Stimulated activated CD8-positive, alpha-beta memory T cell treated with anti-CD3 and anti-CD28 coated beads, Interleukin-4, amount 100 ng/mL, for 1 hour (primary cell): ENCODE results near the gene MRPS23.

Experiments
- DNase-seq, 2 donors: peaks; one replicate each; pipeline ENCODE4 v3.0.0-alpha.2; 2020; ENCODE audit warnings: low read depth in 2 of 2, low spot score in 1 of 2

The MRPS23 gene

GRCh38 chr17:57803021-57803420, 46.8 kb downstream of the MRPS23 start:
- DNase-seq, result no peak

GRCh38 chr17:57801044-57801711, 48.7 kb downstream of the MRPS23 start:
- DNase-seq, result no peak

GRCh38 chr17:57794841-57795240, 55.0 kb downstream of the MRPS23 start:
- no peak for DNase-seq

GRCh38 chr17:57788725-57789124, 61.1 kb downstream of the MRPS23 start:
- DNase-seq, result no peak

GRCh38 chr17:57785022-57785421, 64.8 kb downstream of the MRPS23 start:
- DNase-seq, result no peak
